Measurements from ENCODE around the gene MED12L.

The MED12L gene

GRCh38 chr3:151393146-151393830 lies 307.8 kb downstream of the MED12L start:
- TF ChIP-seq, protein P1, sequence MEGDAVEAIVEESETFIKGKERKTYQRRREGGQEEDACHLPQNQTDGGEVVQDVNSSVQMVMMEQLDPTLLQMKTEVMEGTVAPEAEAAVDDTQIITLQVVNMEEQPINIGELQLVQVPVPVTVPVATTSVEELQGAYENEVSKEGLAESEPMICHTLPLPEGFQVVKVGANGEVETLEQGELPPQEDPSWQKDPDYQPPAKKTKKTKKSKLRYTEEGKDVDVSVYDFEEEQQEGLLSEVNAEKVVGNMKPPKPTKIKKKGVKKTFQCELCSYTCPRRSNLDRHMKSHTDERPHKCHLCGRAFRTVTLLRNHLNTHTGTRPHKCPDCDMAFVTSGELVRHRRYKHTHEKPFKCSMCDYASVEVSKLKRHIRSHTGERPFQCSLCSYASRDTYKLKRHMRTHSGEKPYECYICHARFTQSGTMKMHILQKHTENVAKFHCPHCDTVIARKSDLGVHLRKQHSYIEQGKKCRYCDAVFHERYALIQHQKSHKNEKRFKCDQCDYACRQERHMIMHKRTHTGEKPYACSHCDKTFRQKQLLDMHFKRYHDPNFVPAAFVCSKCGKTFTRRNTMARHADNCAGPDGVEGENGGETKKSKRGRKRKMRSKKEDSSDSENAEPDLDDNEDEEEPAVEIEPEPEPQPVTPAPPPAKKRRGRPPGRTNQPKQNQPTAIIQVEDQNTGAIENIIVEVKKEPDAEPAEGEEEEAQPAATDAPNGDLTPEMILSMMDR (IDR thresholded peaks at IDR 0.05) = no peak

DNA sequence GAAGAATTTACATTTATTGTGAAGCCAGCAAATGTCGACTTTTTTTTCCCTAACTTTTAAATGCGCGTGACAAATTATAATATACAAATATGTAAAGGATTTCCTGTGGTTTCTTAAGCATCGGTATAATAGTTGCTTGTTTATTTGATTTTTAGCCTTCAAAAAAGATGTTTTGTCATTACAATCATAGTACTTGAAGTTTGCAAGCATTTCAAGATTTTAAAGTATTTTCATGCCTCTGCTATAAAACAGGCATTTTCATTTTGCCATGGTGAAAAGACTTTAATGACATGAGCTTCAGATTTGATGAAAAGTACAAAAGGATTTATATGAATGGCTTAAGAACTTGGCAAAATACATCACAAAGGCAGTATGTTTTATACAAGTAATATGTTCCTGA lies 308.5 kb downstream of the MED12L start:
- TF ChIP-seq, protein P1 (IDR thresholded peaks at IDR 0.05) = no peak

- TF ChIP-seq, protein P1 (IDR thresholded peaks at IDR 0.05) = no peak
These were observed 309.1 kb downstream of the MED12L start for GRCh38 chr3:151394611-151395010.

GRCh38 chr3:151395806-151396205 lies 310.3 kb downstream of the MED12L start:
- TF ChIP-seq, protein P1 (IDR thresholded peaks at IDR 0.05) = no peak

DNA sequence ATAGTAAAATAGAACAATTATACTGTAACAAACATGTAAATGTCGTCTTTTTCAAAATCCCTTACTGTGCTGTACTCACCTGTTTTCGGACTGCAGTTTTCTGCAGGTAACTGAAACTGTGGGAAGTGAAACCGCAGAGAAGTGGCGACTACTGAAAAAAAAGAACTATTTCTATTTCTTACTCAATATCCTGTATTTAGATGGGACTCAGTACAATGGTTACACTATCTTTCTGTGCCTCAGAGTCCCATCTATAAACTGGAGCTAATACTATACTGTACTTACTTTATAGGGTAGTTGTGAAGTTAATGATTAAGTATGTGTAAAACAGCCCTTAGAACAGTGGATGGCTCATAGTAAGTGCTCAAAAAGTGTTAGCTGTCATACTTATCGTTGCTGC lies 313.4 kb downstream of the MED12L start:
- TF ChIP-seq, protein P1 (IDR thresholded peaks at IDR 0.05) = no peak

- TF ChIP-seq, protein P1 (IDR thresholded peaks at IDR 0.05) = no peak
These were observed 314.9 kb downstream of the MED12L start for GRCh38 chr3:151400341-151400740.

- TF ChIP-seq, protein P1 (IDR thresholded peaks at IDR 0.05) = no peak
These were observed 316.9 kb downstream of the MED12L start for GRCh38 chr3:151402349-151402748.

DNA sequence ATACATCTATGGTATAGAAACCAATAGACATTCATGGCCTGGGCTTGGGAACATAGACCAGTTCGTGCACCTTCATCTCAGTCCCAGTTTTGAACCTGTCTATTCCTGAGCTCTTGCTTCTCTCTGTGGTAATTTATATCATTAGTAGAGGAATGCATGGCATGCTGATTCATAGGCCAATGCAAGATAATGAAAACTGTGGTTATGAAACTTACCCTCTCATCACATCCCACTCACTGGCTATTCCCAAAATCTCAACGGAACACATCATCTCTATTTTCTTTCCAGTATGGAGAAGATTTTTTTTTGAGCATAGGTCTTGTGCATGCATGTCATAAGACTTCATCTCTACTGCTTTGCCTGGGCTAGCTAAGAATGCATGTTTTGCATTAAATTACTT lies 317.8 kb downstream of the MED12L start:
- TF ChIP-seq, protein P1 (IDR thresholded peaks at IDR 0.05) = no peak
